ENCODE measurements around the gene TTI1.

GRCh38 chr20:38067717-38068365 lies 34.6 kb upstream of the TTI1 start:
- TF ChIP-seq CTCF (IDR thresholded peaks at IDR 0.05), result no peak
- no peak for TF ChIP-seq SIN3A (IDR thresholded peaks at IDR 0.05; ENCODE audit: borderline replicate concordance, insufficient read depth, low read depth, low read length)
- TF ChIP-seq REST (IDR thresholded peaks at IDR 0.05; ENCODE audit: insufficient read depth in 1 of 2, low read depth in 2 of 2, low read length in 1 of 2), result no peak
- no peak for TF ChIP-seq TCF7L2 (IDR thresholded peaks at IDR 0.05; ENCODE audit: low read depth, low read length)

Measured in Panc1 (cell line).